ENCODE measurements around the gene MBP.

MBP gene

GRCh38 chr18:77133835-77134496, 1.4 kb upstream of the MBP start:
- DNase-seq (ENCODE audit: low spot score), result peak; percentile 49

DNA sequence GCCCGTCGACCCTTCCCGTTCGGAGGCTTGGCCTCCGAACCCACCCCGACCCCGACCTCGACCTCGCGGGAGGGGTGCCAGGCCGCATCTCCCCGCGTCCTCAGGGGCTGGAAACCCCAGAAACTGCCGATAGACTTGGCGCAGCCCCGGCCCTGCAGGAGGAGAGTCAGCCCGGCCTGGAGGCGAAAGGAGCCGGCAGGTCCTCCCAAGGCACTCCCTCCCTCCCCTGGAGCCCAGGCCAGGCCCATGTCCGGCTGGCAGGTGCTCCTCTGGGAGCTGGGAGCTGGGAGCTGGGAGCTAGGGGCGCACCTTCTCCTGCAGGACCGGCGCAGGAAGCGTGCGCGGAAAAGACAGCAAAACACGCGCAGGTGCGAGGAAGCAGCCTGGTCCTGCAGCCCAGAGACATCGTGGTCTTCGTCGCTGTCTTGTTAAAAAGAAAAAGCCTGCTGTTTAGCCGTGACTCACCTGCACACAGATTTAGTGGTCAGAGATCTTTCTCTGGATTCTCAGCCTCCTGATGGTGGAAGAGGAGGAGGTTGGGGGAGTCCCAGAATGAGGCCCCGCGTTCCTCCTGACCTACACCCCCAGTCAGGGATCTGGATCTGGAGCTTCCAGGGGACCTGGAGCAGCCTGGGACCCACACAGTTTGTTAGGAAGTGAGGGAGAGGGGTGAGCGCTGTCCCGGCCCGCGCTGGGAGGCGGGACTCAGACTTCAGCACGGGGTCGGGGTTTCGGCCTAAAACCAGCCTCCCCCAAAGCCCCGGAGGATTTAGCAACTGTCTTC, 660 bp upstream of the MBP start:
- DNase-seq (ENCODE audit: low spot score), result no peak

DNA sequence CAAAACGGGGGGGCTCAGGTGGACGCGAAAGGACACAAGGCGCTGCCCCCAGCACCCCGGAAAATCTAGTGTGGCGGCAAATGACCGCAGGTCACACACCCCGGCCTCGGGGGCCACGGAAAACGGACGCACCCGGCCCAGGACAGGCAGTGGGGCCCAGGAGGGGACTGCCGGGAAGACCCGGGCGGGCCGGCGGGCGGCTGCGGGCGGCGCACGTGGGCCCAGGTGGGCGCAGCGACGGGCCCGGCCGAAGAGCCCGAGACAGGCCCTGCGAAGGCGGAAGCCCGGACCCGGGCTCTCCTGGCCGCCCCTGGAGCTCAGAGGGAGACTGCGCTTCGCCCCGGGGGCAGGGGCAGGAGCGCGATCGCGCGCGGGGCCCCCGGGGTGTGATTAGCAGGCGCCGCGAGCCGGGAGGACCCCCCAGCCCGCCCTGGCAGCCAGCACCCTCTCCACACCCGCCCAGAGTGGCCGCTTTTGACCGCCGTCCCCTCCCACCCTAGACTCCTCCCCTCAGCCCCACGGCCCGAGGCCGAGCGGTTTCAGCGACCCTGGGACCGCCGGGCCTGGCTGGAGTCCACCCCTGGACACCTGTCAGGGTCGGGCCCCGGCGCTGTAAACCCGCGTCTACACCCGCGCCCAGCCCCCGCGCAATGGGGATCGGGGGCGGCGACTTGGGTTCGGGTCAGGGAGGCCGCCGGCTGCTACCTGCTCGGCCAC, 773 bp downstream of the MBP start:
- peak; percentile 43 for DNase-seq (ENCODE audit: low spot score)

DNA sequence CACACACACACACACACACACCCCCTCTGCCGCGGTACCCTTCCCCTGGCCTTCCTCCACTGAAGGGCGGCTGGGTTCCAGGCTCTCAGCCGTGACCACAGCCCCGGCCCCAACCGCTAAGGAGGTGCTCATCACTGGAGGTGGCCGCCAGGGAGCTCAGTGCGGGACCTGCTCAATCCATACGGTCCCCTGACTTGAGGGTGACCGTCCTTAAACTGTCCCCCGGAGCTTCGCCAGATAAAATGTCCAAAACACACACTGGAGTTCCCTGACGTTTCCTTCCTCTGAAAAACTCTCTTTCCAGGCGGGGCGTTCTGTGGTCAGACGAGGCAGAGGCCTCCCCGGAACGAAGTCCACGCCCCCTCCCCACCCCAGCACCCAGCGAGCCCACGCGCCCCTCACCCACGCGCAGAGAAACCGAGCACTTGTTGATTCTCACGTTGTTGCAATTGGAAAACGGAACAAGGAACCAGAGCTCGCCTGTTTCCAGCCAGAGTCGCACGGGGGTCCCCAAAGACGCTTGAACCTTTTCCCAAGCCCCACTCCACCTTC, 1.4 kb downstream of the MBP start:
- DNase-seq (ENCODE audit: low spot score), result peak; percentile 54

DNA sequence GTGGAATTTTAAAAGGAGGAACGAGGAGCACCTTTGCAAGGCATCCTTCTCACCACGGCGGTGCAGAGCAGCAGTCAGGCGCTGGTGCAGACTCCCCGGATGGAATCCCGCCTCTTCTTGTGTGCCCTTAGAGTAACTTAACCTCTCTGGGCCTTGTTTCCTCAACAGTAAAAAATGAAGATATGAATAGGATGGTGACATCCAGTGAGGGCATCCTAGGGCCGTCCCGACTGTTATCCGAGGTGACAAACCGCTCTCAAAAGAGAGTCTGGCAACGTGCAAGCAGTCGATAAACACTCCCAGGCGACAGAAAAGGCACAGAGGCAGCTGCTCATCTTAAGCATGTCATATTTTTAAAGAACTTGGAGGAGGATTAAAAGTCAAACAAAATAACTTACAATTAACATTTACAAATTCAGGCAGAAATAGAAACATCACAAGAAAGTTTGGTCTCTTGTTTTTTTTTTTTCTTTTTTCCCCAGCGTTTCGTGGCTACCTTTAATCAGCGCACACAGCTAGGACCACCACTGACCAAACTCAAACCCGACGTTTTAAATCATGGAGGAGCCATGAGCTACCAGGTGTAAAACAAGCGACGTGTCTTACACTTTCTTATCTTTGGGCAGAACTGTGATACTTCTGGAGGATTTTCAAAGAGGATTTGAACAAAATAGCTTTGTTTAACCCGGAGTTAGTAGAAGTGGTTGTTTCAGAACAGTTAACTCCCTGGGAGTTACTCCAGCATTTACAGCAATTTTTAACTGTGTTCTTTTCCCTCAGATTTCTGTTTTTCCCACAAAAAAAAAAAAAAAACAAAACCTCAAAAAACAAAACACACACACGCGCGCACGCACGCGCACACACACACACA, 2.1 kb downstream of the MBP start:
- no peak for DNase-seq (ENCODE audit: low spot score)

DNA sequence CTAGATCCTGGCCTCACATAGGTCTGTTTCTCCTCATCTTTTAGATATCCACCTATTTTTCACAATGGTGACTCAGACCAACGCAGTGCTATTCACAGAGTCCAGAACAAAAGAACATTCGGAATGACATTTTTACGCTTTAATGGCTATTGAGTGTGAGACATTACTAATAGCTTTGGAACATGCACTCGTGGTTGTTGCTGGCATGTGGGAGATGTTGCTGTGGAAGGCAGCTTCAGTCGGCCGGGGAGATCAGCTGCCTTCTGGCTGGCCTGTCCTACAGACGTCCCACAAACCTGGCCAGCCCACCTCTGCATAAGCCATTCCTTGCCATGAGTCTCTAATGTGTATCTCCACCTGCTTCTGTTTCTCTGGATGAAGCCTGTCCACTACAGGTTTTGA, 3.4 kb downstream of the MBP start:
- DNase-seq (ENCODE audit: low spot score), result no peak

GRCh38 chr18:77127769-77128671, 4.6 kb downstream of the MBP start:
- peak; percentile 83 for DNase-seq (ENCODE audit: low spot score)

DNA sequence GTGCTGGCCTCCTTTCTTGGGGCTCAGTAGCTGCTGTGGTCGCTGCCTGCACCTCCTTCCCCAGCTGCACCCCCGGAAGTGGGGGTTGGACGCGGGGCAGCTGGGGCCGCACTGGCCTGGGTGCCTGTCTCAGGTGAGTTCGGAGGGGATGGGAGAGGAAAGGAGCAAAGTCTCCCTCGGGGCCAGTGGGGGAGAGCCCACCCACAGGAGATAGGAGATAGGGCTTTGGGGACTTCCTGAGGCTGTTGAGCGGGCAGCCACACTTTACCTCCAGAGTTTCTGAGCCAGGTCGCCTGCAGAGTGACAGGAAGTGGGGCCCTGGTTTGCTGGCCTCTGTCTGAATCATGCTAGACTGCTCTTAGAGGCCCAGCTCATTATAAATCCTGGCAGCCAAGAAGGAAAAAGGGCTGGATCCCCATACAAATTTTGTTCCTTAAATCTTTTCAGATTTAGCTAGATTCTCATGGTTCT, 8.1 kb downstream of the MBP start:
- peak; percentile 58 for DNase-seq (ENCODE audit: low spot score)

DNA sequence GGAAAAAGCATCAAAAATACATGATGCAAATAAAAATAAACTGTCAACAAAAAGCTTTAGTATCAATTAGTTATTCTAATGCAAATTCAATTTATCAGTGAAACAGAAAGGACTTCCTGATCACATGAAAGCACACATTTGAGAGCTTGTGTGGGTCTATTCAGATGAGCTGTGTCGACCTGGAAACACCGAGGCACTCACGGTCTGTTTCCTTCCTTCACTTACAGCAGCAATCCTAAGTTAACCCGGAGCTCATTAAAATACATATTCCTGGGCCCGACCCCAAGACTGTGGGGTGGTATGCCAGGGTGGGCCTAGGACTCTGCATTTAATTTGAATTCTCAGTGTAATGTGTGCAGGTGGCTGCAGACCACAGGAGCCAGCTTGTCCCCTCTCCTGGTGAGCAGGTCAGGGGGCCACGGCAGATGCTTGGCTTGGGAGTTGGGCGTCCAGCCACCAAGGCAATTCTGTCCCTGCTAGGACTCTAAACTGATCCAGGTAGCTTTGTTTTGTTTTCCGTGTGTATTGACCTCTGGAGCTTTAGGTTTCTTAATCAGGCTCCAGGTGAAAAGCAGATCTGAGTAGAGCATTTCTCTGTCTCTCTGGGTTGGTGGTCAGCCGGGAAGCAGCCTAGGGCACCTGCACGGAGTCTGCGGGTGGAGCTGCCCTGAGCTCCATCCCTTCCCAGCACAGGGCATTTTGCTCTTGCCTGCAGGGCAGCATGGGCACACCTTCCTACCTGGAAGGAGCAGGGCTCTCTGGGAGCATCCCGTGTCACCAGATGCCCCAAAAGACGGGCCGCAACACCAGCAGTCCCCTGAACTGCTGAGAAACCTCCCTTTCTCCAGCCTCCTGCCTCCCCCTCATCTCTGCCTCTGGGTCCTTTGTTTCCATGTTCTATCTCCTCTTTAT, 9.0 kb downstream of the MBP start:
- no peak for DNase-seq (ENCODE audit: low spot score)

- DNase-seq (ENCODE audit: low spot score), result no peak
Observed at GRCh38 chr18:77121523-77121922, 11.1 kb downstream of the MBP start.

GRCh38 chr18:77119851-77120491, 12.6 kb downstream of the MBP start:
- no peak for DNase-seq (ENCODE audit: low spot score)

DNA sequence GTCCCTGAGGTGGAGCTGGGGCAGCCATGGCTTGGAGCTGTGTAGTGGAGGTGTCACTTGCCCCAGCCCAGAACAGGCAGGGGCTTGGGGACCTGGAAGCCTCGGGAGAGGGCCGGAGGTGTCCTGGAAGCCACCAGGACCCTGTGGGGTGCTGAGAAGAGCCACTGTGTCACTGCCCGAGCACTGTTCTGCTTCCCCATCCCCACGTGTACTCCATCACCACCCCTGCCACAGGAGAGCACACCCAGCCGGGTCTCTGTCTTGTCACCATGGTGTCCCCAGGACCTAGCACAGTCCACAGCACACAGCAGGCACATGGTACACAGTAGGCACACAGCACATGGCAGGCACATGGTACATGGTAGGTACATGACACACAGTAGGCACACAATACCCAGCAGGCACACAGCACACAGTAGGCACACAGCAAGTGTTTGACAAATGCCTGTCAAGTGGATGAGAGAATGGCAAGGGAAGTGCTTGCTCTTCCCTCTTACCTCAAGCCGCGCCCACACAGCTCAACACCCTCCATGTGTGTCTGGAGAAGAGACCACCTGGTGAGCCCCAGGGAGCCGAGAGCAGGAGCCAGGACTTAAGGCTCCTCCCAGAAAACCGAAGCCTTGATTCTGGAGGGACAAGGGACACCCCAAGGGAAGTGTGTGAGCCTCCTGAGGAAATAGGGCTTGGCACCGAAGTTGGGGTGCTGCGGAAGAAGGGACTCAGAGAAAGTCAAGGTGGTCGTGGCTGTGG, 13.3 kb downstream of the MBP start:
- no peak for DNase-seq (ENCODE audit: low spot score)

DNA sequence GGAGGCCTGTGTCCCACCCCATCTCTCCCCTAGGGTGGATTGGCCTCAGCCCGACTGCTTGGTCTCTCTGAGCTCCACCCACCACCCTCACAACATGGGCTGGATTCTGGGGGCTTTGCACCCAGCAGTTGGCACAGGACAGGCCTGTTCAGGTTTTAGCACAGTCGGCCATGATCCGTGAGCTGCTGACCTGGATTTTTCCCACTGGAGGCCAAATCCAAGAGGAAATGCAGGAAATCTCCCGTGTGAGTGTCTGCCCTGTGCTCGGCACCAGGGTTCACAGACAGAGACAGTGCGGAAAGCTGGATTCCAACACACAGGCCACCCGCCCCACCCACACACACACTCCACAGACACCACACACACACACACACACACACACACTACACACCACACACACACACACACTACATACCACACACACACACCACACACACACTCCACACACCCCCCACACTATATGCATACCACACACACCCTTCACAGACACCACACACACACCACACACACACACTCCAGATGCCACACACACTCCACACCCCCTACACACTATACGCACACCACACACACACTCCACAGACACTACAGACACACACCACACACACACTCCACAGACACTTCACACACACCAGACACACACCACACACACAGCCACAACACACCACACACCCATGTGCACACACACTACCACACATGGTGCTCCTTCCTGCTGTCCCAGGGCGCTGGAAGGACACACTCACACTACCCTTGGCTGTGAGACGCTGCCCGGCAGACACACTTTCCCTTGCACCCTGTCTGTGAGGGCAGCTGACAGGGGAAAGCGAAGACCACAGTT, 14.1 kb downstream of the MBP start:
- no peak for DNase-seq (ENCODE audit: low spot score)

DNA sequence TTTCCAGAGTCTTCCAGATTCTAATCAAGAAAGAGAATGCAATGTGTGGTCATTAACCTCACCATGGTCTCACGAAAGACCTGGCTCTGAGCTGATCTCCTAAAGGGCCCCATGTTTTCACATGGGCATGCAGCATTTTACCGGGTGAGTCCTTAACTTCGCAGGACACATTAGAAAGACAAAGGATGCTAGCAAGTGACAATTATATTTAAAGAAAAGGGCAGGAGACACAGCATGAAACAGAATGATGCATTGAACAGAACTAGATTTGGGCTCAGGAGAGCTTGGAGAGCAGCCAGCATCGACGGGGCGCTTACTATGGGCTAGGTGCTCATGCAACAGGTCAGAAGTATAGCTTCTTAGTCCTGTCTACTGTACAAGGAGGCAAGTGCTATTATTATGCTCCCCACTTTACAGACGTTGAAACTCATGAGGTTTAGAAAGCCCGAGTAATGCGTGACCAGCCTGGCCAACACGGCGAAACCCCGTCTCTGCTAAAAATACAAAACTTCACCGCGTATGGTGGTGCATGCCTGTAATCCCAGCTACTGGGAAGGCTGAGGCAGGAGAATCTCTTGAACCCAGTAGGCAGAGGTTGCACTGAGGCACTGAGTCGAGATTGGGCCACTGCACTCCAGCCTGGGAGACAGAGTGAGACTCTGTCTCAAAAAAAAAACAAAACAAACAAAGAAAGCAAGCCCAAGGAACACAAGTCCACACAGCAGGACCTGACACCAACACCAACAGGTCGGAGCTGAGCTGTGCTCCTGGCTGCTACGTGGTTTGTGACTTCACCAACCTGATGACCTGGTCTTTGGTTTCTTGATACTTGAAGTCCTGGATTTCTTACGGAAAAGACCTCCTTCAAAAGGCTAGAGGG, 16.1 kb downstream of the MBP start:
- no peak for DNase-seq (ENCODE audit: low spot score)

DNA sequence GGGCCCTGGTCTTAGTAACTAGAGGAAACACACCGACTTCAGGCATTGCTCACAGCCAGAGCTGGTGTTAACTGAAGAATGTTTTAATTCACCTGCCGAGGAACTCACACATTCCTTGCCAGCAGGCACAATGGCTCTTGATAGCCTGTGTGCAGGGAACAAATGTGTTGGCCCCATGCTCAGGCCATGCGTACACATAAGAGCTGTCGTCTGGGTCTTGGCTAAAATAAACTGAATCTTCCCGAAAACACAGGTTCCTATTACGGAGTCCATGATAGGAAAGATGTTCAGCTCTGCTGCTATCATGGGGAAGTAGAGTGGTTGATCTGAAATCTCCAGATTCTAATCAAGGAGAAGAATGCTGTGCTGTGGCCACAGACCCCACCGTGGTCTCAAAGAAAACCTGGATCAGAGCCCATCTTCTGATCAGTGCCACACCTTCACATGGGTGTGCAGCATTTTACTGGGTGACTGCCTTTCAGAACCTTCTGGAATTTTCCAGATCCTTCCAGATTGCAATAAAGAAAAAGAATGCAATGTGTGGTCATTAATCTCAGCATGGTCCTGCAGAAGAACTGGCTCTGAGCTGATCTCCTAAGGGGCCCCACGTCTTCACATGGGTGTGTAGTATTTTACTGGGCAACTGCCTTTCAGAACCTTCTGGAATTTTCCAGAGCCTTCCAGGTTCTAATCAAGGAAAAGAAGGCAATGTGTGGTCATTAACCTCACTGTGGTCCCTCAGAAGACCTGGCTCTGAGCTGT, 17.2 kb downstream of the MBP start:
- no peak for DNase-seq (ENCODE audit: low spot score)
